HUES64 (cell line): Measurements from ENCODE around the gene ANKRD13C.

Experiments used
- H3K27ac ChIP-seq: 2 replicates; pipeline ENCODE4 v1.7.0; 2013; ENCODE audit warnings: low read depth, low read length, inconsistent platforms
- H3K27me3 ChIP-seq: 2 replicates; pipeline ENCODE4 v1.6.1; 2013; ENCODE audit warnings: mild to moderate bottlenecking, low read length; ENCODE audit not compliant: insufficient read depth
- H3K36me3 ChIP-seq: 2 replicates; pipeline ENCODE4 v1.6.1; 2013; ENCODE audit warnings: mild to moderate bottlenecking, low read length; ENCODE audit not compliant: insufficient read depth
- H3K4me1 ChIP-seq: 2 replicates; pipeline ENCODE4 v1.6.1; 2013; ENCODE audit warnings: mild to moderate bottlenecking, low read length, moderate library complexity; ENCODE audit not compliant: insufficient read depth
- H3K4me3 ChIP-seq: 2 replicates; pipeline ENCODE4 v1.5.1; 2013; ENCODE audit warnings: mild to moderate bottlenecking, low read length, moderate library complexity
- H3K9ac ChIP-seq: 2 replicates; pipeline ENCODE4 v1.6.1; 2013; ENCODE audit warnings: mild to moderate bottlenecking, low read depth, low read length
- H3K9me3 ChIP-seq: 2 replicates; pipeline ENCODE4 v1.6.1; 2013; ENCODE audit warnings: low read depth, low read length; ENCODE audit not compliant: insufficient read depth
- WGBS: fragments of 150-250, 120-280 bp; methylation state at CpG from one replicate; pipeline ENCODE4 v1.1.7; 2013; ENCODE audit warnings: missing lambda C conversion rate; 5-methylcytosine and 5-hydroxymethylcytosine counted together

Gene ANKRD13C

DNA sequence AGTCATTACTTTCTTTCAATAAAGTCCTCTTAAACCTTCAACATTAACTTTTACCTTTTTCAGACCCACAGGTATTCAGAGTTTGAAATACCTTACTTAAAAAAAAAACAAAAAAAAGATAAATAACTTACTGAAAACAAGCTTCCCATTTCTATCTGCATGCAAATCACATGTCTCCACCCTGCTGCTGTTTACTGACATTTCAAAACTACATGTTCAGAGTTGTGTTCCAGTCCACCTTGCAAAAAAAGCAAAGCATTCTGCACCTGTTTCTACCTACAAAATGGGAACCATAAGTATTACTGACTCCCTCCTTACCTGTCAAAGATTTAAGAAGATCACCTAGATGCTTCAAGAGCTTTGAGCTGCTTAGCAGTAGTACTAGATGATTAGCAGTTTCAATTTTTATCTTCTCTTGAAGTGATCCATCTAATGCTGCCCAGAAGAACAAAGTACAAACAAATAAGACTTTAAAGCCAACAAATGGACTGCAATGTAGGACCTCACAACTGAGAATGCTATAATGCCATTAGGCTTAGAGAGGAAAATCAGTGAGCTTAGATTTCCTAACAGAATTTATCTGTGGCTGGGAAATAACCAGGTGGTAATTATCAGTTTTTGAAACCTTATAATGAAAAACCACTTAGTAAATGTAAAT is 61.2 kb downstream of the ANKRD13C start:
- Histone ChIP-seq H3K9me3 (no peaks in the 10 kb centered on the region), H3K4me3 (no peak overlapping the region), H3K9ac (no peak overlapping the region), H3K27me3 (no peaks in the 10 kb centered on the region), H3K36me3 (peaks cover 73% of the 10 kb centered on the region), H3K4me1 (no peaks in the 10 kb centered on the region), H3K27ac (no peak overlapping the region)

- H3K27me3 ChIP-seq, result no peaks in the 10 kb centered on the region
- no peaks in the 10 kb centered on the region for H3K4me1 ChIP-seq
- no peak overlapping the region for H3K9ac ChIP-seq
- no peak overlapping the region for H3K27ac ChIP-seq
- no peak overlapping the region for H3K4me3 ChIP-seq
- no CpG with 5 or more reads among the region's 1 CpG for WGBS
- peaks cover 59% of the 10 kb centered on the region for H3K36me3 ChIP-seq
- no peaks in the 10 kb centered on the region for H3K9me3 ChIP-seq
Observed at GRCh38 chr1:70290218-70290617, 64.3 kb downstream of the ANKRD13C start.

DNA sequence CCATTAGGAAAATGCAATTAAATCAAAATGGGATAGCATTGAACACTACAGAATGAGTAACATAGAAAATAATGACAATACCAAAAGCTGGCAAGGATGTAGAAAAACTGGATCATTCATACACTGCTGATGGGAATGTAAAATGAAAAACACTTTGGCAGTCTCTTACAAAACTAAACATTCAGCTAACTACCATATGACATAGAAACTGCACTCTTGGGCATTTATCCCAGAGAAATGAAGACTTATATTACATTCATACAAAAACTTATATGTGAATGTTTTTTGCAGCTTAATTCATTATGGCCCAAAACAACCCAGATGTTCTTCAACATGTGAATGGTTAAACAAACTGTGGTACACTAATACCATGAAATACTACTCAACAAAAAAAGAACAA is 66.4 kb downstream of the ANKRD13C start:
- H3K4me3 ChIP-seq, result no peak overlapping the region
- H3K27me3 ChIP-seq, result no peaks in the 10 kb centered on the region
- H3K36me3 ChIP-seq, result peaks cover 49% of the 10 kb centered on the region
- no peaks in the 10 kb centered on the region for H3K4me1 ChIP-seq
- no peak overlapping the region for H3K9ac ChIP-seq
- H3K9me3 ChIP-seq, result no peaks in the 10 kb centered on the region
- no peak overlapping the region for H3K27ac ChIP-seq

DNA sequence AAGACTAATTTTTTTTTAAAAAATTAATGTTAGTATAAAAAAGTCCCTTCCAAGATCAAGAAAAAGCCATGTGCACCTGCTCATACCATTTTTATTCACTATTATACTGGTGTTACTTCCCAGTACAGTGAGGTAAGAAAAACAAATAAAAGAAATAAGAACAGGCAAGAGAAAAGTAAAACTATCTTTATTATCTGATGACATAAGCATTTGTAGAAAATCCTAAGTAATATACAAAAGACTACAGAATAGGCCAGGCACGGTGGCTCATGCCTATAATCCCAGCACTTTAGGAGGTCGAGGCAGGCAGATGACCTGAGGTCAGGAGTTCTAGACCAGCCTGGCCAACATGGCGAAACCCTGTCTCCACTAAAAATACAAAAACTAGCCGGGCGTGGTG is 68.1 kb downstream of the ANKRD13C start:
- H3K36me3 ChIP-seq, result peaks cover 38% of the 10 kb centered on the region
- 93% methylated on average over 5 of the region's 5 CpGs for WGBS
- H3K4me3 ChIP-seq, result no peak overlapping the region
- H3K27ac ChIP-seq, result no peak overlapping the region
- H3K27me3 ChIP-seq, result no peaks in the 10 kb centered on the region
- no peaks in the 10 kb centered on the region for H3K9me3 ChIP-seq
- H3K4me1 ChIP-seq, result no peaks in the 10 kb centered on the region
- H3K9ac ChIP-seq, result no peak overlapping the region

GRCh38 chr1:70284366-70284765 is 70.2 kb downstream of the ANKRD13C start:
- H3K4me1 ChIP-seq, result no peaks in the 10 kb centered on the region
- no peaks in the 10 kb centered on the region for H3K27me3 ChIP-seq
- H3K4me3 ChIP-seq, result no peak overlapping the region
- H3K36me3 ChIP-seq, result peaks cover 26% of the 10 kb centered on the region
- 97% methylated on average over 2 of the region's 2 CpGs for WGBS
- H3K9ac ChIP-seq, result no peak overlapping the region
- no peak overlapping the region for H3K27ac ChIP-seq
- no peaks in the 10 kb centered on the region for H3K9me3 ChIP-seq

DNA sequence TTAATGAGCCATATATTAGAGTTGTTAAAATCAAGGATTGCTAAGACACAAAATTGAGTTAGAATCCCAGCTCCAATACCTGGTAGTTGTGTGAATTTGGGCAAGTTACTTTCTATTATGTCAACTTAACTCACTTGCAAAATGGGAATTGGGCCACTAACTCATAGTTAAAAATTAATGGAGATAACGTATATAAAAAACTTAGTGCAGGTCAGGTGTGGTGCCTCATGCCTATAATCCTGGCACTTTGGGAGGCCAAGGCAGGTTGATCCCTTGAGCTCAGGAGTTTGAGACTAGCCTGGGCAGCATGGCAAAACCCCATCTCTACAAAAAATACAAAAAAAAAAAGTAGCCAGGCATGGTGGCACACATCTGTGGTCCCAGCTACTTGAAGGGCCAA is 75.8 kb downstream of the ANKRD13C start:
- no peak overlapping the region for H3K27ac ChIP-seq
- H3K27me3 ChIP-seq, result no peaks in the 10 kb centered on the region
- WGBS, result 100% methylated on average over 1 of the region's 1 CpG

GRCh38 chr1:70277875-70278274 is 76.6 kb downstream of the ANKRD13C start:
- Histone ChIP-seq H3K27ac (no peak overlapping the region), H3K9ac (no peak overlapping the region), H3K36me3 (peaks cover 47% of the 10 kb centered on the region), H3K27me3 (no peaks in the 10 kb centered on the region), H3K4me3 (no peak overlapping the region), H3K4me1 (no peaks in the 10 kb centered on the region), H3K9me3 (no peaks in the 10 kb centered on the region)
- 95% methylated on average over 5 of the region's 5 CpGs for WGBS

More for the DNA sequence above, 75.8 kb downstream of the ANKRD13C start:
- Histone ChIP-seq H3K4me1 (no peaks in the 10 kb centered on the region), H3K4me3 (no peak overlapping the region), H3K36me3 (peaks cover 42% of the 10 kb centered on the region), H3K9me3 (no peaks in the 10 kb centered on the region), H3K9ac (no peak overlapping the region)

DNA sequence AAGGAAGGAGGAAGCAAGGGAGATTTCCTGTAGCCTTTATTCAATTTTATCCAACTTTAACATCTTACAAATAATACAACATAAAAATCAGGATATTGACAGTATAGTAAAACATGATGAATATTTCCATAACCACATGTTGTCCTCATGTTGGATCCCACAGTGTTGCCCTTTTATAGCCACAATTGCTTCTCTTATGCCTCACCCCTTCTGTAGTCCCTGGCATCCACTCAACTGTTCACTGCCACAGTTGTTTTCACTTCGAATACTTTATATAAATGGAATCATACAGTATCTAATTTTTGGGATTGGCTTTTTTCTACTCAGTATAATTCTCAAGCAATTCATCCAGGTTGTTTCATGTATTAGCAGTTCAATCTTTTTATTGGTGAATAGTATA is 88.6 kb downstream of the ANKRD13C start:
- no peak overlapping the region for H3K27ac ChIP-seq
- peaks cover 66% of the 10 kb centered on the region for H3K36me3 ChIP-seq
- H3K4me3 ChIP-seq, result no peak overlapping the region
- H3K4me1 ChIP-seq, result no peaks in the 10 kb centered on the region
- no peak overlapping the region for H3K9ac ChIP-seq
- no peaks in the 10 kb centered on the region for H3K27me3 ChIP-seq
- 100% methylated on average over 1 of the region's 1 CpG for WGBS
- H3K9me3 ChIP-seq, result no peaks in the 10 kb centered on the region

DNA sequence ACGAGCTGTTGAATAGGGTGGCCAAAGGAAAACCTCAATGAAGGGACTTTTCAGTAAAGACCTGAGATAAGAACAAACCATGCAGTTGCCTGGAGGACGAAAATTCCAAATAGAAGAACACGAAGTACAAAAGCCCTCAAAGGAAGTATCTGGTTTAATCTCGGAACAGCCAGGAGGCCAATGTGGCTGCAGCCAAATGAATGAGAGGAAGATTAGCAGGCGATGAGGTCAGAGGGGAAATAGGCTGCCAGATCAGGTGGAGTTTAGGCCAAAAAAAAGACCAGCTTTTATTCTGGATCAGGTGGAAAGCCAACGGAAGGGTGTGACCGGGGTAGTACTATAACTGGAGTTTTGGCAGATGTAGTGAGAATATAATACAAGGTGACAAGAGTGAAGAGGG is 89.7 kb downstream of the ANKRD13C start:
- 93% methylated on average over 7 of the region's 7 CpGs for WGBS
- H3K27ac ChIP-seq, result no peak overlapping the region
- no peaks in the 10 kb centered on the region for H3K27me3 ChIP-seq
- no peak overlapping the region for H3K9ac ChIP-seq
- no peak overlapping the region for H3K4me3 ChIP-seq
- peaks cover 55% of the 10 kb centered on the region for H3K36me3 ChIP-seq
- H3K9me3 ChIP-seq, result no peaks in the 10 kb centered on the region
- H3K4me1 ChIP-seq, result no peaks in the 10 kb centered on the region

DNA sequence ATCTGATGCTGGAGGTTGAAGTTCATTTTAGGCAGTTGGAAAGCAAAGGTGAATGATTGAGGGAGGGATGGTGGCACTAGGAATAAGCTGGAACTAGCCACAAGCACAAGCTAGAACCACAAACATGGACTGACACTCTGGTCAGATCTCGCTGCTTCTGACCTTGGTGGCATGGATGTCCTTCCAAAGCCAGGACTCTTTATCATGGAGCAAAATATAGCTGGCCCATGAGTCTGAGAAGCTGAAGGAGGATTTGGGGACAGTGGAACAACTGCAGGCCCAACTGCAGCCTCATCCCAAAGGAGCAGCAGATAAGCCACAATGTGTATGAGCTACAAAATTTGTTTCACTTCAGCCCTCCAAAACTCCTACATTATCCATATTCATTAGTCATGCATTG is 97.9 kb downstream of the ANKRD13C start:
- H3K27me3 ChIP-seq, result no peaks in the 10 kb centered on the region
- 94% methylated on average over 1 of the region's 1 CpG for WGBS
- H3K9me3 ChIP-seq, result no peaks in the 10 kb centered on the region
- no peak overlapping the region for H3K4me3 ChIP-seq
- H3K9ac ChIP-seq, result no peak overlapping the region
- H3K27ac ChIP-seq, result no peak overlapping the region
- peaks cover 22% of the 10 kb centered on the region for H3K36me3 ChIP-seq
- H3K4me1 ChIP-seq, result no peaks in the 10 kb centered on the region

DNA sequence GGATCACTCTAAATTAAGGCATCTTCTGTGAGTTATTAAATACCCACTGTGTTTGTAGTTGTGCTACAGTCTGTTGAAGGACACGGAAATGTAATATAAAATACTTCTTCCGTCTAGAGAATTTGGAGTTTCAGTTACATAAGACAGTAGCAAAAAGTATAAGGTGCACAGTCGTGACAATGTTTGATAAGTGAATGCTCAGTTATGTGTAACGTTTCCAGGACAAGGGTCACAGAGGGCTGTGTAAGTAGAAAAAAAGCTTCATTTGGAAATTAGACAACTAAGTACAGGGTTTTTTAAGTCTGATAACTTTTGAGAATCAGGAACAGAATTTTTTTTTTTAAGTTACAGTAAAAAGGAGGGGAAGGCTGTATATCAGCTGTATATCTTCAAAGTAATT is 105.8 kb downstream of the ANKRD13C start:
- Histone ChIP-seq H3K36me3 (peaks cover 97% of the 10 kb centered on the region), H3K27ac (no peak overlapping the region), H3K9me3 (no peaks in the 10 kb centered on the region), H3K4me3 (no peak overlapping the region), H3K27me3 (no peaks in the 10 kb centered on the region), H3K9ac (no peak overlapping the region), H3K4me1 (no peaks in the 10 kb centered on the region)
- WGBS, result 97% methylated on average over 4 of the region's 4 CpGs

DNA sequence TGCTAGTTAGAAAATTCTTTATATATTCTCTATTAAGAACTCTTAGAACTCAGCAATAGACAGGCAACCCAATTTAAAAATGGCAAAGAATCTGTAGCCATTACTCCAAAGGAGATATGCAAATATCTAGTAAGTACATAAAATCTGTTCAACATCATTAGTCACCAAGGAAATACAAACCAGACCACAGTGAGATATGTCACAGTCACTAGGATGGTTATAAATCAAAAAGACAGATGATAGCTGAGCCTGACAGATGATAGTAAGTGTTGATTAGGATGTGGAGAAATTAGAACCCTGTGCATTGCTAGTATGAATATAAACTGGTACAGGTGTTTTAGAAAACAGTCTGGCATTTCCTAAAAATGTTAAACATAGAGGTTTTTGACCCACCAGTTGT is 106.8 kb downstream of the ANKRD13C start:
- H3K4me3 ChIP-seq, result no peak overlapping the region
- no peaks in the 10 kb centered on the region for H3K9me3 ChIP-seq
- H3K4me1 ChIP-seq, result no peaks in the 10 kb centered on the region
- peaks cover 100% of the 10 kb centered on the region for H3K36me3 ChIP-seq
- no peak overlapping the region for H3K27ac ChIP-seq
- no peak overlapping the region for H3K9ac ChIP-seq
- no peaks in the 10 kb centered on the region for H3K27me3 ChIP-seq
